Islet of Langerhans (tissue), 1 donor: ENCODE measurements around the gene SPATA25.
"Not testable (repeated sequence)": the region's sequence is repeated elsewhere in the genome, so short reads cannot be mapped to it uniquely, and the experiment has no call there.

Source experiments
- FAIRE-seq: peaks from one replicate; lab custom pipeline; 2011; peaks lifted over from hg19 to GRCh38; lab: Jason Lieb, UNC

Gene SPATA25, protein sequence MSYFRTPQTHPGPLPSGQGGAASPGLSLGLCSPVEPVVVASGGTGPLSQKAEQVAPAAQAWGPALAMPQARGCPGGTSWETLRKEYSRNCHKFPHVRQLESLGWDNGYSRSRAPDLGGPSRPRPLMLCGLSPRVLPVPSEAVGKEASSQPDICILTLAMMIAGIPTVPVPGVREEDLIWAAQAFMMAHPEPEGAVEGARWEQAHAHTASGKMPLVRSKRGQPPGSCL

DNA sequence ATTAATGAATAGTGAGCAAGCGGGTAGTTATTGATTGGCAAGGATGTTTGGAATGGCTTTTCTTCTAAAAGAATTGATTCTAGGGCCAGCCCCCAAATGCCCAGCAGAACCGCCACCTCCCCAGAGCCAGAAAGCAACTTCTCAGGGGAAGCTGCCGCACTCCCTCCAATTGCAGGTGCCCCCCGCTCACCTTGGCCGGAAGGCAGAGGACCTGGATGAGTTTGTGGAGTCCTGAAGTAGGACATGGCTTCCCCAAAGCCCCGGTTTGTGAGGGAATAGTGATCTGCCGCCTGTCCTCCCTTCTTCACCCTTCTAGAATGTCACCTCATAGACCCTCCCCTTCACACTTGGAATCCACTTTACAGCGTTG is at the start of gene SPATA25:
Gene SPATA25, minus strand, starts transcription at position 277 of the 370 bp plus-strand sequence. Its CDS starts 32 bp downstream, at position 245.
- FAIRE-seq, result no peak

DNA sequence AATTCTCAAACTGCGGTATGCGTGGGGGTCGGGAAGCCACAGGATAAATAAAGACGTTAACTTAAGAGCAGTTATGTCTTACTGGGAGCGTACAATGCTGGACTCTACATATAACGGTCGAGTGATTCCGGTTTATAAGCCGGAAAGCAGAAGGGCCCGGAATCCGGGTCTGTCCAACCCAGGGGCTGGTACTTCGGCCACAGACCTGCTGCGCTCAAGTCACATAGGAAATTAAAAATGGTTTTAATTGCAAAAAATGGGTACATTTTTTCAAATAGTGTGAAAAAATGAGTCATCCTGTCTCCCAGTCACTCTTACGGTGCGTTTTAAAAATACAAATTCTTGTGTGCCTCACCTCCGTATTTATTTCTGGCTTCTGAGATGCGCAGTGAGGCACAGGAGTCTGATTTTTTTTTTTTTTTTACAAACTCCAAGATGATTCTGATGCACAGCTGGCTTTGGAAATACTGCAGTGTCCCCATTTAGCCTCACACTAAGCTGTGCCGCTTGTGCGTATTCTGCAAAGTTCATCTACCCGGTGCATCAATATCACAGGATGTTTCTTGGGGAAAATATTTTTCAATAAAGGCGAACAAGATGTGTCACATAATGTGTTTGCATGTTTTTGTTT is 48.1 kb upstream of the SPATA25 start:
- no peak for FAIRE-seq

- no peak for FAIRE-seq
Measured at GRCh38 chr20:45934586-45935415, 47.4 kb upstream of the SPATA25 start, which contains the start of gene PCIF1. PCIF1 (plus strand) TSS chr20:45934683; CDS start chr20:45939000, 4,317 bp downstream.

GRCh38 chr20:45934046-45934585 is 46.7 kb upstream of the SPATA25 start:
- no peak for FAIRE-seq

GRCh38 chr20:45933266-45934045 is 46.0 kb upstream of the SPATA25 start:
- no peak for FAIRE-seq

DNA sequence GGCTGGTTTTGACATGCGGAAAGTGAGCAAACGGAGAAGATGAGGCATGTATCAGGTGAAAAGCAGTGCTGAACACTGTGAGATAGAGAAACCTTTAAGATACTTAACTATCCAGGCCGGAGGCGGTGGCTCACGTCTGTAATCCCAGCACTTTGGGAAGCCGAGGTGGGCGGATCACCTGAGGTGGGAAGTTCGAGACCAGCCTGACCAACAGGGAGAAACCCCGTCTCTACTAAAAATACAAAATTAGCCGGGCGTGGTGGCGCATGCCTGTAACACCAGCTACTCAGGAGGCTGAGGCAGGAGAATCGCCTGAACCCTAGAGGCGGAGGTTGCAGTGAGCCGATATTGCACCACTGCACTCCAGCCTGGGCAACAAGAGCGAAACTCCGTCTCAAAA is 44.3 kb upstream of the SPATA25 start:
- FAIRE-seq, result not testable (repeated sequence)

DNA sequence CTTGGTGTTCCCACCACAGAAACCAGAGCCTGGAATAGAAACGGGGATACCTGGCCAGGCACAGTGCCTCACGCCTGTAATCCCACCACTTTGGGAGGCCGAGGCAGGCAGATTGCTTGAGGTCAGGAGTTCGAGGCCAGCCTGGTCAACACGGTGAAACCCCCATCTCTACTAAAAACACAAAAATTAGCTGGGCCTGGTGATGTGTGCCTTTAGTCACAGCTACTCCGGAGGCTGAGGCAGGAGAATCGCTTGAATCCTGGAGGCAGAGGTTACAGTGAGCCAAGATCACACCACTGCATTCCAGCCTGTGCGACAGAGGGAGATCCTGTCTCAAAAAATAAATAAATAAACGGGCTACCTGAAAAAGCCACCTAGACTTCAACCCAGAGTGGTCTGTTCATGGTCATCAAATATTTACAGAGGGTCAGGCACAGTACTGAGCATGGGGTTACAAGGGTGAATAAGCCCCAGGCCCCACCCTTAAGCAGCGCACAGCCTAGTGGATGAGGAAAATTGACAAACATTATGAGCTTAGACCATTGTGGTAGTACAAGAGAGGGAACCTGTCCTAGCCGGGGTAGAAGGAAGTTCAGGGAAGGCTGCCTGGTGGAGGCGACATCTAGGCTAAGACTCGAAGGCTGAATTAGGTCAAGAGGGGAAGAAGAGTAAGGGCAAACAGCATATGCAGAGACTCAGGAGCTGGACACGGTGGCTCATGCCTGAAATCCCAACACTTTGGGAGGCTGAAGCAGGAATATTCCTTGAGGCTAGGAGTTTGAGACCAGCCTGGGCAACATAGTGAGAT is 39.9 kb upstream of the SPATA25 start:
- FAIRE-seq, result no peak

DNA sequence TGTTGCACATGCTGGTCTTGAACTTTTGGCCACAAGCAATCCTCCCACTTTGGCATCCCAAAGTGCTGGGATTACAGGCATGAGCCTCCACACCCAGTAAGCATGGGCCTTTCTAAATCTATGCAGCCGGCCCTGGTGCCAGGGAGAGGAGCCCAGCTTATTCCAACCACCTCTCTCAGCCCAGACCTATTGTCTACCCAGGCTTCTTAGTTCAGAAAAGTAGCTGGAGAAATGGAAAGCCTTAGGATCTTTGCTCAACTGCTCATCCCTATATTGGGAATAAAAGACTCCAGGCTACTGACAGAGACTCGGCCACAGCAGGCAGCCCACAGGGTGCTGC is 39.3 kb upstream of the SPATA25 start:
- FAIRE-seq, result no peak

- FAIRE-seq, result no peak
Measured at GRCh38 chr20:45925821-45926506, 38.5 kb upstream of the SPATA25 start.

DNA sequence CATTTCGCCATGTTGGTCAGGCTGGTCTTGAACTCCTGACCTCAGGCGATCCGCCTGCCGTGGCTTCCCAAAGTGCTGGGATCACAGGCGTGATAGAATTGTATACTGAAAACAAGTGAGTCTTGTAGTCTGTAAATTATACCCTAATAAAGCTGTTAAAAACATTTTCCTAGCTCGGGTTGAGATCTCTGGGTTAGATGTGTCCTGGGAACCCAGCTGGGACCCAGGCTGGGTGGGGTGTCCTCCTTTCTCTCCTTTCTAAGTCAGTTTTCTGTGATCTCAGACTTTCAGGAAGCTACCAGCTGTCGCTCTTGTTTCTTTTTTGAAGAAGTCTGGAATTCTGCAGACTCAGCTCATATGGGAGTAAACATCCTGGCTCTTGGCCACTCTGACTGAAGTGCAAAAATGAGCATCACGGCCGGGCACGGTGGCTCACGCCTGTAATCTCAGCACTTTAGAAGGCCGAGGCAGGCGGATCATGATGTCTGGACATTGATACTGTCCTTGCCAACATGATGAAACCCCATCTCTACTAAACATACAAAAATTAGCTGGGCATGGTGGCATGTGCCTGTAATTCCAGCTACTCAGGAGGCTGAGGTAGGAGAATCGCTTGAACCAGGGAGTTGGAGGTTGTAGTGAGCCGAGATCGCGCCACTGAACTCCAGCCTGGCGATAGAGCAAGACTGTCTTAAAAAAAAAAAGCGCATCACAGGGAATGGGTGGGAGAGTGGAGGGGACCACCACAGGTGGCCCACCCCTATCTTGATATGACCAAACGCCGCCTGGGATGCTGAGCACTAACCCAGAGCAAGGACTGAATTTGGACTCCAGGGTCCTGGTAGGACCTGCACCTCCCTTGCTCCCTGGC is 37.2 kb upstream of the SPATA25 start:
- peak; percentile 95 for FAIRE-seq

GRCh38 chr20:45921337-45922189 is 34.1 kb upstream of the SPATA25 start:
- FAIRE-seq, result no peak

DNA sequence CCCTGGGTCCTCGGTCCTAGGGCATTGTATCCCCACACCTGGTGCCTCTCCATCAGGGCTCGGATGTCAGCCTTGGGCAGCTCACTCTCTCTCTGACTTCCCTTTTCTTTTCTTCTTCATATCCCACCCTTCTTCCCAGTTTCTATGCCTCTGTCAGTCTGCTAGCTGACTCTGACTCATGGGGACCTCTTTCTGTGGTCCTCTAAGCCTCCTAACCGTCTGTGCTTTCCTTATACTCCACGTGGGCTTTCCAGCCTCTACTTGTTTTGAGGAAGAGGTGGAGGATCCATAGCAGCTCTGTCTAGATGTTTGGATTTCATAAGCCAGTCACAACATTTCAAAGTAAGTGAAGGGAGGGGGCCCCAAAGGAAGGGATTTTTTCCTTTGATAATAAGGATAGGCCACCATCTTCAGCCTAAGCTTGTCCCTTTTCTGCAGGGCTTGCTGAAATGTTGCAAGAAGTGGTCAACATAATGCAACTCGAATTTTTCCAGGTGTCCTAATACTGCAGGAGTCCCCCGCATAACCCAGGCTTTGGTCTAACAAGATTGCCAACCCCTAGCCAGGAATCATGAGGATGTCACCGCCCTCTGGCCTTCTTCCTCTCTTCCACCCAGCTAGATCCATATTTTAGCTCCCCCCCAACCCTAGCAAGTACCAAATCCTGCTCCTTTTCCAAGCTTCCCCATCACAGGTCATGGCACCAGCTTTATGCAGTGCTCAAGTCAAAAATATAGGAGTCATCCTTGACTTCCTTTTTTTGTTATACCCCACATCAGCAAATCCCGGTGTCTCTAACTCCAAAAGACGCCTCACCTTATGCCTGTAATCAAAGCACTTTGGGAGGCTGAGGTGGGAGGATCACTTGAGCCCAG is 33.3 kb upstream of the SPATA25 start:
- no peak for FAIRE-seq

- FAIRE-seq, result no peak
Measured at GRCh38 chr20:45919542-45920399, 32.3 kb upstream of the SPATA25 start.

DNA sequence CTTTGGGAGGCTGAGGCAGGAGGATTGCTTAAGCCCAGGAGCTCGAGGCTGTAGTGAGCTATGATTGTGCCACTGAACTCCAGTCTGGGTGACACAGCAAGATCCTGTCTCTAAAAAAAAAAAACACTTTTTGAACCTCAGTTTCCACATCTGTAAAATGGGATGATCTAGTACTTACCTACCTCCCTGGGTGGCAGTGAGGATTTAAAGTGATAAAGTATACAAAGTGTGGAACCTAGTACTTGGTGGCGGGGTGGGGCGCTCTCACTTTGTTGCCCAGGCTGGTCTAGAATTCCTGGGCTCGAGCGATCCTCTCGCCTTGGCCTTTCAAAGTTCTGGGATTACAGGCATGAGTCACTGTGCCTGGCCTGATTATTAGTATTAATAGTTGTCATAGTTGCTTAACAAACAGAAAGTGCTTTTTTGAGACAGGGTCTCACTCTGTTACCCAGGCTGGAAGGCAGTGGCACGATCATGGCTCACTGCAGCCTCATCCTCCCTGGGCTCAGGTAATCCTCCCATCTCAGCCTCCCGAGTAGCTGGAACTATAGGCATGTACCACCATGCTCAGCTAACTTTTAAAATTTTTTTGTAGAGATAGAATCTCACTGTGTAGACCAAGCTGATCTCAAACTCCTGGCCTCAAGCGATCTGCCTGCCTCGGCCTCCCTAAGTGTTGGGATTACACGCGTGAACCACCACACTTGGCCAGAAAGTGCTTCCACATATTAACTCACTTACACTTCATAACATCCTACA is 31.5 kb upstream of the SPATA25 start:
- no peak for FAIRE-seq

- FAIRE-seq, result no peak
Measured at GRCh38 chr20:45918182-45918737, 30.8 kb upstream of the SPATA25 start.

DNA sequence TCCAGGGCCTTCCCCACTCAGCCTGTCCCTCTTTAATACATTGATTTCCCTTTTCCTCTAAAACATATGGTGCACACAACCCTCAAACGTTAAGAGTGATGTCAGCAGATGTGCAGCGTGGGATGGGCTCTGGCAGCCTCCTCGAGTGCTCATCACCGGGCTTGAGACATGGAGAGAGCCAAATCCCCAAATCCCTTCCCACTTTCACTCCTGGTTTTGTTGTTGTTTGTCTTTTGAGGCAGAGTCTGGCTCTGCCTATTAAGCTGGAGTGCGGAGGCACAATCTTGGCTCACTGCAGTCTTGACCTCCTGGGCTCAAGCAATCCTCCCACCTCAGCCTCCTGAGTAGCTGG is 30.3 kb upstream of the SPATA25 start:
- no peak for FAIRE-seq
